ENCODE results near the gene ACOXL.

Gene ACOXL

DNA sequence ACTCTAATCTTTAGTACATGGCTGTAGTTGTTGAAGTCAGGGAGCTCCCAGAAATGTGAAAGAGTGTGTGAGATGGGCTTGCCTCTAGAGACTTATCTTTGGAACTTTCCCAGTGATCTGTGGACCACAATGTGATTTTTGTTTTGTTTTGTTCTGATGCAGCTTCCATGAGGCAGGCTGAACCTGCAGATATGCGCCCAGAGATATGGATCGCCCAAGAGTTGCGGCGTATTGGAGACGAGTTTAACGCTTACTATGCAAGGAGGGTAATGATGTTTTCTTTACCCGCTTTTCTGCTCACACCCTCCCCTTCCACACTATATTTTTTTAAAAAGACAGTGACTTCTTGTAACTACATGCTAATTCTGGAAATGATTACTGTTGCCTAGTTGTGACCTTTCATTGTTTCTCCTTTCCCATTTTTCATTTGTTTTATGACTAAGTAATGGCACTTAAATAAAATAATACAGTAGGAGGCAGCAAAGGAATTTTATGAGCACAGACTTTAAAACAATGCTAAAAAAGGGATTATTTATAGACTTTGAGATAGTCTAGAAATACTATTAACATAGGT lies 417.6 kb downstream of the ACOXL start:
- no peak for DNase-seq

DNA sequence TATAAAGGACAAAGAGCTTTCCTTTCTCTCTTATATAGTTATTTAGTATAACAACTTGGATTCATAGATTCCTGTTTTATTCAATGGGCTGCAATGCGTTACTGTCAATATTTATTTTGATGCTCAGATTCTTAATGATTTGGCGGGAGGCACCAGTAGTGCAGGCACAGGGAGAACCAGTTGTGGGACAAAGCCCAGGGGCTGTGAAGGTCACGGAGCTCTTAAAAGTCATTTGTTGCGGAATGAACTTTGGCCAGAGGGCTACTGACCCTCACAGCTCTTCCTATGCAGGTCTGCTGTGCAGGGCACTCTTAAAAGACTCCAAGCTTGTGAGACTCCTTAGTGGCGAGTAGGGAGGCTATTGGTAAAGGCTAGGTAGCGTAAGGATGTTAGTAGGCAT lies 422.4 kb downstream of the ACOXL start:
- DNase-seq = no peak

DNA sequence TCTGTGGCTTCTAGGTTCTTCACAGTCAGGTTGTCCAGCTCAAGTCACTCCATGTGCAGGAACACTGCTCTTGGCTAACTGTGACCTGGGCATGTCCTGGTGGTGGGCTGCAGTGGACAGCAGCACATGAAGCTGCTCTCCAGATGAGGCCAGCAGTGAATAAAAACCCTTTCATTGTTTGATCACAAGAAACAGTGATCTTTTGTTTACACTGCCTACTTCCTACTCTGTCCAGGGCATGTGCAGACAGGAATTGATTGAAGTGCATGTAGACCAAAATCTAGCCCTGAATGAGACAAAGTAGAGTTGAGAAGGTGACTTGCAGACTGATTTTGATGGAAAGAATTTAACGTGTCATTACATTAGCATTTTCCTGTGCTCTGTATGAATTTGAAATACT lies 423.2 kb downstream of the ACOXL start:
- DNase-seq = peak; percentile 21

DNA sequence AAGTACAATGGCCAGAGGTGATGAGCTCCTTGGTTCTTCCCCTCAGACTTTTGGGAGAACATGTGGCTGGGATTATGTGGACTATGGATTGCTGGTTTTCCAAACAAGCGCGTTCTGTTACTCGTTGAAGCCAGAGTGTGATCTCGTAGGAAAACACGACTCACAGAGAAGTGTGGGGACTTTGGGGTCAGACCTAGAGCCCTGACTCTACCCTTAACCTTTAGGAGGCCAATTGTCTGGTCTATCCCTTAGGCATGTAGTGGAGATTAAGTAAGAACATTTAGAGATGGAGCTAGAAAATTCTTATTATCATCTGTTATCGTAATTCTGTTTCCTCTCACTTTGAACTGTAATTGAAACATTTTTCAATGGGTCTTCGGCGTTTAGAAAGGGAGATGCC lies 424.2 kb downstream of the ACOXL start:
- no peak for DNase-seq

DNA sequence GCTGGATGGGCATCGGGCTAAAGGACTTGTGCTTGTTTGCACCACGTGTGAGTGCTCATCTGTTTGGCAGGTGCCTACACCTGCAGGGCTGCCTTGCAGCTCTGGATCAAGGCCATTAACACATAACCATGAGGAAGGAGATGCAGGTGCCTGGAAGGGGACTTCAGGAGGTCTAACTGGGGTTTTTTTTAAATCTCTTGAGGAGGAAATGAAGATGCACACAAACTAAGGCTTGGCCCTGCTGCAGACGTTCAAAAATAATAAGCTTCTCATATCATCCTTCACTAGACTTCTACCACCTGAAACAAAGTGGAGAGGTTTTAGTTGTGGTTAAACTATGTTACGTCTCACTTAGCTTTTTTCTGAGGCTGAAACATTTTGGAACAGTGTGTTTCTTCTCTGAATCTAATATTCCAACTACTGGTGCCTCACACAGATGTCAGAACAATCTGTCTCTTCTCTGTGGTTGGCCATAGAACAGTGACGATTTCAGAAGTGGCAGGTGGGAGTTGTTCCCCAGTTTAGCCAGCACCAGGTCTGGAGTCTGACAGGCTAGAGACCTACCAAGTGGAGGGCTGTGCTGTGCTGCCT lies 424.8 kb downstream of the ACOXL start:
- peak; percentile 74 for DNase-seq

DNA sequence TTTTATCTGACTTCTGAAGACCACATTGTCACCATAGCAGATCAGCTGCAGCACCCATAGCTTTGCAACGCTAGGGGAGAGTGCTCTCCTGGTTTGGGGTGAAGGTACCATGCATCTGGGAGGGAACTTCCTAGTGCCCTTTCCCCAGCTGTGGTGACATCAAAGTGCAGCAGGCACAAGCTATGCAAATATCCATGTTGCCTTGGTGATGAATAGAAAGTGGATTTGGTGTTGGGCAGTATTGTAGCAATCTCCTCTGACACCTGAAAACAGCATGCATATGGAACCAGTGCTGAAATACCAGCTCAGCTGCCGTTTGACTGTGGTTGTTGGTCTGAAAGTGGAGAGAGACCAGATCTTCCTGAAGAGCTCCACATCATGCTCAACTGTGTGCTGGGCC lies 425.4 kb downstream of the ACOXL start:
- no peak for DNase-seq

DNA sequence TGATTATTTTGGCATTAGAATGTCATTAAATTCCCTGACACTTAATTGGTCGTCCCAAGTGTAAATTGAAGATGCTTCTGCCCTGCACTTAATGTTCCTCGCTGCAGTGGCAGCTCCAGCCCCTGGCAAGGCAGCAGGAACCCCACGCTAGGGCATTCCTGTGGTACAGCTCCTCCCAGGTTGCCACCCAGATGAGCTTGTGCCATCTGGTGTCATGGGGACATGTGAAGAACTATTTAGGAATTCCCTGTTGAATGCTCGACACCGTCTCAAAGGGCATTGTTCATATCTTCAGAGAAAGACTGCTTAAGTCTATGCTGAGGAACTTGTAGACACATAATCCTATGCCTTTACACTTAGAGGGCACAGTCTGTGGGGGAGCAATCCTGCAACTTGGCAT lies 427.3 kb downstream of the ACOXL start:
- no peak for DNase-seq

DNA sequence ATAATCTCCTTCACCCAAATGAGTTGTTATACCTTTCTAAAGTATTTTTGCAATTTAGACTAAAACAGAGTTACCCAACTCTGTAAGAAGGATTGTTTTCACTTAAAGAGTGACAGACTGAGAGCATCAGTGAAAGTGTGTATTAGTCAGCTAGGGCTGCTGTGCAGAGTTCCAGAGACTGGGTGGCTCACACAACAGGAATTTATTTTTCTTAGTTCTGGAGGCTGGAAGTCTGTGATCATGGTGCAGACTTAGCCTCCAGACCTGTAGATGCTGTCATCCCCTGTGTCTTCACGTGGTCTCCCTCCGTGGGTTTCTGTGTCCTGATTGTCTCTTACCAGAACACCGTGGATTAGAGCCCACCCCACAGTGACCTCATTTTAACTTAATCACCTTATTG lies 428.4 kb downstream of the ACOXL start:
- DNase-seq = no peak

DNA sequence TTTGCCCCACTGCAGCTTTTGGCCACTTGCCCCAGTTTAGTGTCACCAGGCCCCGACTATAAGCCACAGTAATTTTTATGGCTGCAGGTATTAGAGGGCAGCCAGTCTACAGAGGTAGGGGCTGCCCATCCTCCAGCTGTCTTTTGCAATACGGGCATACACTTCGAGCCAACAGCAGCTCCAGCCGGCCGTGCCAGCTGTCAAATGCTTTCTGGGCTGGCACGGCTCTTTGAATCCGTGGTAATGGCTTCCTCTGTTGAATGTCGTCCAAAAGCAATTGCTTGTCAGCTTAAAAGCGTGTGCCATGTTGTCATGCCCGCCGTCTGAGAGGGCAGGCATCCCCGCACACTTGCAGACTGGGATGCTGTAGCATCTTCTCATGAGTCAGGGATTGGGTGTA lies 429.6 kb downstream of the ACOXL start:
- peak; percentile 84 for DNase-seq

DNA sequence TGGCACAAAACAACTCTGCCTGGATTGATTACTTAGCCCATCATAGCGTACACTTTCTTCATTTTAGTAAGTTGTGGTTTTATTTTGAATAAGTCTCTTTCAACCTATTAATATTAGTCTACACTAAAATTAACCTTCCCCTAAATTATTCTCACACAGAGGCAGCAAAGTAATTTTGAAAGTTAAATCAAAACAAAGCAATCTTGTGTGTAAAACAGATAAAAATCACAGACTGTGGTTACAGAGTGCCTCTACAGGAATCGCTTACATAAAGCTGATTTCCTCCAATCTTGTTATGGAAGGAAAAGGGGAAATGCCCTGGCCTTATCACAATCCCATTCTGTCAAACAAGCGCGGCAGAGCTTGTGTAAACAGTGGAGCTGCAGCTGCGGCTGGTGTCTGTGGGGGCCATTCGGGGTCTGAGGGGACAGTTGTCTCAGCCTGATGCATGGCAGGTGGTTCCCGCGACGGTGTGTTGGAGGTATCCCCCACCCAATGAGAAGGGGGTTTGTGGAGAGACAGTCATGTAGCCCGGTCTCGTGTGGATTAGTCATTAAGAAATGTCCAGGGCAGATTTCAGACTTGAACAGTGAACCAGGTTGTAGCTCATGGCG lies 430.5 kb downstream of the ACOXL start:
- no peak for DNase-seq

DNA sequence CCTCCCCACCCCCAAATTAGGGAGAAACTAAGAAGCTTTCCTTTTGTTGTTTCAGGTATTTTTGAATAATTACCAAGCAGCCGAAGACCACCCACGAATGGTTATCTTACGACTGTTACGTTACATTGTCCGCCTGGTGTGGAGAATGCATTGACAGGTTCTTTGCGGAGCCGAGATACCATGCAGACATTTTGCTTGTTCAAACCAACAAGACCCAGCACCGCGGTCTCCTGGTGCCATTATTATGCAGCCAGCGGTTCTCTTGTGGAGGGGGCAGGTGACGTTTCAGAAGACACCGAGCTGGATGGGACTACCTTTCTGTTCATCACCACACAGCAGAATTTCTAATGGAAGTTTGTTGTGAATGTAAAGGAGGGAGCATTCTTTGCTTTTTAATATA lies 431.7 kb downstream of the ACOXL start:
- no peak for DNase-seq

DNA sequence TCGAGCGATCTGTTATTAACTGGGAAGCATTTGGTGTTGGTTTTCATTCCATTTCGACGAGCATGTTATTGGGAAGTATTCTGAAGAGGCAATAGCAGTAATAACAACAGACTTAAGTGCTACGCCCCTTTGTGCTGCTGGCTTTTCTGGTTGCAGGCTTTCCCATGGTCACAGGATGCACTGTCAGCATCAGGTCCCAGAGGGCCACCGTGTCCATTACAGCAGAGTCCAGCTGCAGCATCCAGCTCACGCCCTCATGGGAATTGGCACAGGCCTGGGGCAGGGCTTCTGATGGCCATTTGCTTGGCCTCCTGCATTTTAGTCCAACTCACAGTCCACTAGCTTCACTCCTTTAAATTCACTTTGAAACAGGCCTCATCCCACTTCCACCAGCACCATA lies 432.7 kb downstream of the ACOXL start:
- DNase-seq = no peak

DNA sequence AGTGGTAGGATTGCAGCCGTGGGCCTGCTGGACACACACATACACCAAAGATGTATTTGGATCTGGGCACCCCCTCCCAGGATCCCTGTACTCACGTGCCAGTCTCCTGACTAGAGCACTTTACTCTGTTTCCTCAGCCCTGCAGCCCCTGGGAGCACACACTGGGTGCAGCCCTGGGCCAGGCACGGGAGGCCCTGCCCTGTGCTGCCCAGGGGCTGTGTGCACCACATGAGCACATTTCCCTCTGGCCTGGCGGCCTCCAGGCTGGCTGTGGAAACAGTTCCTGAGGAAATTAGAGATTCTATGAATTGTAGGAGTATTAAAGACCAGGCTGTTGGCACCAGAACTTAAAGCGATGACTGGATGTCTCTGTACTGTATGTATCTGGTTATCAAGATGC lies 433.7 kb downstream of the ACOXL start:
- no peak for DNase-seq

DNA sequence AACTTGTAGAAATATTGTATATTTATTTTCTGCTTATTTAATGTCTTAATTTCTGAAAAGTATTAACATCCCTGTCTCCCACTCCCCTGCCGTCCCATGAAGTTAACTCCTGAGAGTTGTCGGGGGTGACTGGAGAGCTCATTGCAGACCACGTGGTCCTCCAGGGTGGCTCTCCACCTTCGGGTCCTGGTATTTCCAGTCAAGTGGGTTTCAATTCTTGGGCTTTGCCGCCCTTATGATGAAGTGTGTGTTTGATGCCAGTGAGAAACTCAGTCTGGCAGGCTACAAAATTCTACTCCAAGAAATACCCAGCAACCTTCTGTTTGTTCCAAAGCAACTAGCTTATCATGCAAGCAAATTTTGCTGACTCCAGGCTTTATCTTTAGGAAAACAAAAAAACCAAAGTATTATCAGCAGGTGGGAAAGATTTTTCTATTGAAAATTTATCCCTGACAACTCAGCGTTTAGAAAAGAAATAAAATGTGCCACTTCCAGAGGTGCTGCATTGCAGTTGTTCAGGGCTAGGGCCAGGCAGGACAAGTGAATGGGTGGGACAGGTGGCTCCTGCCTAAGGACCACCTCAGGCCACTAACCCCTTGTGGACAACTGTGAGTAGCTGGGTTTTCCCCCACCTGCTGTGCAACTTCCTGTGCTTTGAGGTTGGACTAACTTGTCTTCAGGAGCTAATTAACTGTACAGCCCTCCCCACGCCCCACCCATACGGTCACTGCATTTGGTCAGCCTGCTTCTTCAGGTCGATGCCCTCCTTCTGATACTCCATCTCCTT lies 434.9 kb downstream of the ACOXL start:
- DNase-seq = no peak

DNA sequence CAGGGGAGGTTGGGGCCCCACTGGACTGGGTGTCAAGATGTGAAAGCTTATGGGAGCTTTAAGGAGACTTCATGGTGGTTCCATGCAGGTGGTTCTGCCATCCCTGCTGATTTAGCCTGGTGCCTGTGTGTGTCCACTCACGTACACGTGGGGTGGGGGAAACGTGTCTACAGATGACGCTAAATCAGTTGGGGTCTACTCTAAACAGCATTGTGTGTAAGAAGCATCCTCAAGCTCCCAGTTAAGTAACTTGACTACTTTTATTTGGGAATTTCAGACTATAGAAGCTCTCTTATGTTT lies 435.4 kb downstream of the ACOXL start:
- no peak for DNase-seq
